Measurements from ENCODE around the gene LMCD1. TPM values are rescaled to one million over a fixed set of nuclear protein-coding genes. Genes with fewer than 3 reads are reported as not detected.

The LMCD1 gene
- polyA plus RNA-seq, 3 donors: 26.7 to 36.1 (median 31.8) TPM

DNA sequence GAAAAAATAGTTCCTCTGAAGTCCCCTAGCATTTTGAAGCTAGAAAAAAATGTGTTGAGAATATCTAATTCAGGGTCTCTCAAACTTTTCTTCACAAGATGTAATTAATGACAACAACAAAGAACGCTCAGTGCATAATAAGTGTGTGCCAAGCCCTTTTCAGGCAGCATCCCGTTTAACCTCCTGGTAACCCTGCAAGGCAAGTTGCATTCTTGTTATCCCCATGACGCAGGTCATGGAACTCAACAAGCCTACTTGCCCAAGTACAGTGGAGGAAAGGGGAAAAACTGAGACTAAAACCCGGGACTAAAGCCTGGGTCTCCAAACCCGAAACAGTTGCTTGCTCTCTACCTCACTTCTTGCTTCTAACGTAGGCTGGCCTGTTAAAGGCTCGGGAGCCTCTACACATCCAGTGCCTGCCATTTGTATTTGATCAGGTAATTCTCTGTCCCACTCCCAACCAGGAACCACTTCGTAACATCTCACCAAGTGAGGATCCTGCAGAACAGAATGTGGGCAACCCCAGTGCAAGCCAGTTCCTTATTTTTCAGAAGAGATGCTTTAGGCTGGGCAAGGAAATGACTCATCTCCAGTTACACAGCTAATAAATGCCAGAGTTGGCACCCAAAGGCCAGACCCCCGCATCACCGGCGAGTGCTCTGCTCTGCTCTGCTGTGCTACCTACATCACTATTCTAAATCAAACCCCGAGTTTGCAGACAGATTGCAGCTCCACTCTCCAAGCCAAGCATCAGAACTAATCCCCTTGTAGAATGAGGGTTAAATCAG is 28.3 kb downstream of the LMCD1 start:
- no peak for DNase-seq

DNA sequence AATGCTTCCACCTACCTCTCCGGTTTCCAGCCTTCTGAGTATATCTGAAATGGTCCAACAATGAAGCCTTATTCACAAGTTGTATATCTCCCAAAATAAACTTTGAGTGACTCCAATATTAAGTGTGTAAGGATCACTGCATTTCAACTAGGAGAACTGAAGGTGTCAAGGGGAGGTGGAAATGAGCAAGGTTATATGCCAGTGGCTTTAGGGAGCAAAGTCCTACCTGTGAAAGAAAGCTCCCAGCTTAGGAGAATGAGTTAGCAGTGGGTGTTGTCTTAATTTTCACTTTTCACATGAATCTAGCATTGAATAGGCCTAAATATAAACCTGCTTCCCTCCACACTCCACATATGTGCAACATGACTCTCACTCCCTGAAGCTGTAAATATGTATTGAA is 29.0 kb downstream of the LMCD1 start:
- no peak for DNase-seq

- DNase-seq: no peak
Observed at GRCh38 chr3:8532251-8532871, 30.7 kb downstream of the LMCD1 start.

DNA sequence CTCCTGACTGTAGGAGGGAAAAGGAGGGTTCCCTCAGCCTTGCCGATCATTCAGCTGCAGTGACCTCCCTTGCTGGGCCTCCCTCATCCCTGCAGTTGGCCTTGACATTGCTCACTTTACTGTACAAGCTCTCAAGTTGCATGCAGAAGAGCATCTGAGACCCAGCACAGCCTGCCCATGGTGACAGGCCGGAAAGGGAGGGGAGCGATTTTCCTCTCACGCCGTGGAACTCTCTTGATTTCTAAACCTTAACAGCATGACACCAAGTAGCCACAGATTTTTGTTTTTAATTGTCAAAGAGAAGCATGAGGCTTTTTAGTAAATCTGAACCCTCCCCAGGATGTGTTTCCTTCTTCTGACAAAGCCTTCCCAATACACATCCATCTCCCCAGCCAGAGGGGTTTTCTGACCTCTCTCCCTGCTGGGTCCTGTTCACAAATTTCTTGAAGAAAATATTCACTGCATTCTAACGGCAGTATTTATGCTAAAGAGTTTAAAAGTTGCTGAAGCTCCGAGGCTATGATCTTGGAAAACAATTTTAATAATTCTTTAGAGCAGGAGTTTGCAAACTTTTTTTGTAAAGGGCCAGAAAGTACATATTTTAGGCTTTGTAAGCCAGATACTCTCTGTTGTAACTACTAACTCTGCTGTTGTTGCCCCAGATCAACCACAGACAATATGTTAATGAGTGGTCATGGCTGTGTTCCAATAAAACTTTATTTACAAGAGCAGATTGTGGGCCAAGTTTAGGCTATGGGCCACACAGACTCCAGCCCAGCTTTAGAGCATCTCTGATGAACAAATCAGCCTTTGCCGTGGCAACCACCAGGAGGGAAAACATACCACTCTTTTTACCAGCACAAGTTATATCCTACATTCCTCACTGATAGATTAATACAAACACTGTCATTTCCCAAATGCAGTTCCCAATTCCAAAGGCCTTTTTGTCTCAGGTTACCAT is 34.8 kb downstream of the LMCD1 start:
- no peak for DNase-seq

GRCh38 chr3:8537440-8537839 is 35.8 kb downstream of the LMCD1 start:
- DNase-seq: no peak

DNA sequence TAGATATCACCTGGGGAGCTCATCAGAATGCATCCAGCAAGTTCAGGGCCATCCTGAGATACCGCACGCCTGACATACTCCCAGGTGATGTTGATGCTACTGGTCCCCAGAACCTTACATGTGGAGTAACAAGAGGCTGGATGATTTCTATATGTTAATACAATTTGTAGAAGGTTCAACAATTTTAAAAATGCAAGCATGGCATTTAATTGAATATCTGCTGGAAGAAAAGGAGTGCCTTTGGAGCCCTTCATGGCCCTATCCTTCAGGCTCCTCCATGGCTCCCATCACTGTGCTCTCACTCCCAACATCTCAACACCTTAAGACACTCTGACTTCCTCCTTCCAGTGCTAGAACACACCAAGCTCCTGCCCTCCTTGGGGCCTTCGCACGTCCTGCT is 36.6 kb downstream of the LMCD1 start:
- DNase-seq: no peak

DNA sequence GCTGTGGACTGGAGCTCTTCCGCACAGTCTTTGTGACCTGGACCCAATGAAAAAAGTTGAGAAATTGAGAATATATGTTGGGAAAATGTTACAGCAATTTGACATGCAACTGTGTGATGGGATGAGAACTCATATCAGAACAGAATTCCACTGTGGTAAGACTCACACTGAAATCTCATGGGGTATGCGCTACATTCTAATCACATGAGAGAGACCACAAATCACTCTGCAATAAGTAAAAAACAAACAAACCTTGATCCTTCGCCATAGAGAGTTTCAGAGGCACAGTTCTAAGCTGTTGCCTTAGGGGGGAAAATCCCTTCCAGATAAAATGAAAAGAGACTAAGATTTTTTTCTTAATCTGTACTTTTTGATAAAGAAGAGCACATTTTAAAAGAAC is 37.3 kb downstream of the LMCD1 start:
- DNase-seq: no peak

DNA sequence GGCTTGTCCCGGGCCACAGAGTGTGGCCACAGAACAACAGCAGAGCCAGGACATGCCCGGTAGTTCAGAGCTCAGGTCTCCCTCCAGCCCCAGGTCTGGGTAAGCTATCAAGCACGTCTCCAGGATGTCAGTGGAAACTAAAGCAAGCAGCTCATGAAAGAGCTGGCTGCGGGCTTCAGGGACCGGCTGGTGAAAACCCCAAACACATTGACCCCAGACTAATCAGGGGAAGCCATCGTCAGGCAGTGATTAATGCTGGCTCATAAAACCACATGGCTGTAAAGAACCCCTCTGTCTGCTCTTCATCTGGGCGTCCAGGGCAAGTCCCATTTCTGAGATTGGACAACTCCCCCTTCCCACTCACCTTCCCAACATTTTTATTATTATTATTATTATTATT is 37.8 kb downstream of the LMCD1 start:
- DNase-seq: no peak

GRCh38 chr3:8540456-8540855 is 38.8 kb downstream of the LMCD1 start:
- no peak for DNase-seq

DNA sequence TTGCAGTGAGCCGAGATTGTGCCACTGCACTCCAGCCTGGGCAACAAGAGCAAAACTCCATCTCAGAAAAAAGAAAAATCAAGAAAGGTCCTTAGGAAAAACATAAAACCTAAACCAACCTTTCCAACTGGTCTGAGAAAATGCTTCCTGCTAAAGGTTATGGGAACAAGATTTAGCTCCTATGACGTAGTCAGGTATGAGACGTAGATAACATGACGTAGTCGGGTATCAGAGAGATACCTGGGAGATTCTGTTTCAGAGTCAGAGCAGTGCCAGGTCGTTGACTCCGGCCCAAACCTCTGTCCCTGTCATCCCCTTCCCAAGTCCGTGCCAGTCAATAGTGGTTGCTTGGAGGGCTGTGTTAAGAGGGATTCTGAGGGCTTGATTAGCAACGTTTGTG is 39.9 kb downstream of the LMCD1 start:
- DNase-seq: no peak

- DNase-seq: no peak
Observed at GRCh38 chr3:8542190-8543135, 40.8 kb downstream of the LMCD1 start.

DNA sequence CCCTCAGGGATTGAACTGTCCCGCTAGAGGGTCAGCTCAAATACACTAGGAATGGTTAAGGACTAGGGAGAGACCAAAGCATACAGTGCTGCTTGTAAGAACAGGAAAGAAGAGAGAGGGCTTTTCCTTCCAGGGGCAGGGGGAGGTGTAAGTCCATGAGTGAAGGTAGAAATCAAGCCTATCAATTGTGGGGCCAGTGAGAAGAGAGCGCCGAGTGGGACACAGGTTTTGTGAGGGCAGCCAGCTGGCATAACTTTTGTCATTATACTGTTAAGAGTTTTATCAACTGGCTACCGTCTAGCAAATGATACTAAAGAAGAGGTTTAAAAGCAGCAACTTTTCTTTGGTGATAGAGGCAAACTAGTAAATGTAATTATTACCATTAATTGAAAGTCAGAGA is 45.0 kb downstream of the LMCD1 start:
- no peak for DNase-seq

DNA sequence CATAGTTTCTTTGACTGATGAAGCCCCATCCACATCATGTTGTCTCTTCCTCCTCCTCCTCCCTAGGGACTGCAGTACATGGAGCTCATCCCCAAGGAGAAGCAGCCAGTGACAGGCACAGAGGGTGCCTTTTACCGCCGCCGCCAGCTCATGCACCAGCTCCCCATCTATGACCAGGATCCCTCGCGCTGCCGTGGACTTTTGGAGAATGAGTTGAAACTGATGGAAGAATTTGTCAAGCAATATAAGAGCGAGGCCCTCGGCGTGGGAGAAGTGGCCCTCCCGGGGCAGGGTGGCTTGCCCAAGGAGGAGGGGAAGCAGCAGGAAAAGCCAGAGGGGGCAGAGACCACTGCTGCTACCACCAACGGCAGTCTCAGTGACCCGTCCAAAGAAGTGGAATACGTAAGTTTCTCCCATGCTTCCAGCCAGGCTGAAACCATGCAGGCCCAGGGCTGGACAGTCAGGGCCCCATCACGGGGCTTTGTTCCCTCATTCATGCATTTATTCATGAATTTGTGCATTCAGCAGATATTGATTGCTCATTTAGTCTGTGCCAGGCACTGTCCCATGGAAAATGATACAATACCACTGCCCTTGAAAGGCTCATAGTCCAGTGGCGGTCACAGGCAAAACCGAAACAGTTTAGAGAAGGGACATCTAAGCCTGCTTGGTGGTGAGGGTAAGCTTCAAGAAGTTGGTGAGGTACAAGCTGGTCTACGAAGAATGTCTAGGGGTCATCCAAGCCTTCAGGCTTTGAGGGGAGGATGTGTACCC is 47.1 kb downstream of the LMCD1 start:
- DNase-seq: no peak

DNA sequence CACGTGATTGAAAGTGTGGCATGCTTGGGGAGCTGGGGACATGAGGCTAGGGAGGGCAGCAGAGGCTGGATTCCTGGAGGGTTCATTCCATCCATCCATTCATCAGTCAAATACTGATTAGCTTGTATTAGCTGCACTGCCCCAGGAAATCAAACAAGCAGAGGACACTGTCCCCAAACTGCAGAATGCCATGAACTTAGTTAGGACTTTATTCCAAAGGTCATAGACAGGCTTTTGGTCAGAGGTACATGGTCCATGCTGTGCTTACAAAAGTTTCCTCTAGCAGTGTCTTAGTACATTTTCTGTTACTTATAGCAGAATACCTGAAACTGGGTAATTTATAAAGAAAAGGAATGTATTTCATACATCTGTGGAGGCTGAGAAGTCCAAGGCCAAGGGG is 47.7 kb downstream of the LMCD1 start:
- DNase-seq: no peak

GRCh38 chr3:8550611-8551010 is 49.0 kb downstream of the LMCD1 start:
- DNase-seq: no peak

DNA sequence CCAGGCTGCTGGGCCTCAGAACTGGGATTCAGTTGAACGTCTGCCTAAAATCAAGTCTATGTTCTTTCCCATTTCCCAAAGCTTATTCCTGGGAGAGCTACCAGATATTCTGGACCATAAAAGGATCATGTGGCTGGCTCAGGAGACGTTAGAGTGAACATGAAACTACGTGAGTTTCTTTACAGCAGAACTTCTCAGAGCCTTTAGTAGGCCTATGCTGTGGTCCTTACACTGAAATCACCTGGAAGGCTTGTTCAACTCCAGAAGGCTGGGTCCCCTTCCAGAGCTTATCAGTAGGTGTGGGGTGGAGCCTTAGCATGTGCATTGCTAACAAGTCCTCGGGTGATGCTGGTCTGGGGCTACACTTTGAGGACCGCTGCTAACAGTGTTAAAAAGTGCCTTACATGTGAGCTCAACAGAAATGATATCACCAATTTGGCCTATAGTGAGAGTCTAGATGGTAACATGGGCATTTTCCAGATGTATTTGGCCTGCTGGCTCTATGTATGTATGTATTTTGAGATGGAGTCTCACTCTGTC is 50.7 kb downstream of the LMCD1 start:
- no peak for DNase-seq

GRCh38 chr3:8553405-8553804 is 51.8 kb downstream of the LMCD1 start:
- no peak for DNase-seq

DNA sequence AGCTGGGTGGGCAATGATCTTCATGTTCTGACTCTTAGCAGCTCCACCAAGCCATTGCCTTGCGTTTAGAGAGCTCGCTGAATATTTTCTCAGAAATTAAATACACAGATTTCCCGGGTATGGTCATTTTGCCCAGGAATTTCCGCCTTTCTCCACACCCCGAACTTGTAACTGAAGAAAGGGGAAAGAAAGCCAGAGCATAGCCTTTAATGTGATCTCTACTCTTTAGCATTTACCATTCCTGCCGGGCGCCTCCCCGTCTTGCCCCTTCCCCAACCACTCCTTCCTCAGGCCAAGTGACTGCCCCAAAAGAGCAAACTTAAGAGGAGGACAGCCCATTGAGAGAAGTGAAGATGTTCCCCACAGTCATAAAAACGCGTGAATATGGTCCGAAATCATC is 53.1 kb downstream of the LMCD1 start:
- DNase-seq: no peak

DNA sequence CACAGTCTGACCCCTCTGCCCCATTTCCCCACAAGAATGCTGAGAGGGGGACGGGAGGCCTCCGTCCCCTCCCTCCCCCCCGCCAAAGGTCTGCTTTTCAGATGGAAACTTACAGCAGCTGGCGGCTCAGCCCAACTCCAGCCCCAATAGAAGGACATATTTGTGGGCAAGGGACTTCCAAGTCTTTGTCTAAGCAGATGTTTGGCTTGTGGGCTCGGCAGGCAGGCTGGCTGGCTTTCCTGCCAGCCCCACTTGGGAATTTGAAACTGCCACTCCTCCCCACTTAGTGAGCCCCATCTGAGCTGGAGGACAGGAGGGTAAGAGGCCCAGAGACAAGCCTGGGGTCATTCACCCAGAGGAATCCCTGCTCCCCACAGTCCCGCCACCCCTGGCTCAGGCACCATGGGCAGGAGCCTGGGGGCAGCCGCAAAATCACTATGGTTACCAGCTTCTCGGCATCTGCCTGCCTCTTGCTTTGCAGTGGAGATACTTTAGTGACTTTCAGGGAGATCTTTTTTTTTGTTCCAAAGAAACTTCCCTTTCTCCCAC is 53.6 kb downstream of the LMCD1 start:
- no peak for DNase-seq

Measured in renal pelvis (tissue), 4 donors.